Measurements from ENCODE around the gene CDH9.

Gene CDH9

GRCh38 chr5:26986985-26987384 is 51.4 kb downstream of the CDH9 start:
- no peak for DNase-seq
- no peak overlapping the region for H3K9ac ChIP-seq (ENCODE audit: low read depth, low read length)
- H4K20me1 ChIP-seq (ENCODE audit: insufficient read depth, low read length): no peaks in the 10 kb centered on the region
- no peaks in the 10 kb centered on the region for H3K79me2 ChIP-seq (ENCODE audit: insufficient read depth, low read length)
- no peak for ATAC-seq (ENCODE audit: insufficient read depth, low read depth)
- H2AFZ ChIP-seq (ENCODE audit: low read depth, low read length): no peak overlapping the region
- no peaks in the 10 kb centered on the region for H3K27me3 ChIP-seq (ENCODE audit: insufficient read depth, low read length, poor library complexity)
- no peaks in the 10 kb centered on the region for H3K36me3 ChIP-seq (ENCODE audit: insufficient read depth, low read length)
- TF ChIP-seq EZH2 (IDR thresholded peaks at IDR 0.05; ENCODE audit: borderline replicate concordance, low read depth, low read length, severe bottlenecking): no peak
- no peak for TF ChIP-seq CTCF (IDR thresholded peaks at IDR 0.05; ENCODE audit: borderline replicate concordance, extremely low read depth, low read length, poor library complexity, severe bottlenecking)
- no peak overlapping the region for H3K4me2 ChIP-seq (ENCODE audit: insufficient read depth, low read length)
- no peaks in the 10 kb centered on the region for H3K4me1 ChIP-seq (ENCODE audit: insufficient read depth, low read length)
- H3K9me3 ChIP-seq (ENCODE audit: insufficient read depth, low read length, severe bottlenecking): no peaks in the 10 kb centered on the region
- H3K4me3 ChIP-seq (ENCODE audit: low read depth in 1 of 2, low read length in 2 of 2): no peak overlapping the region
- no peak overlapping the region for H3K27ac ChIP-seq (ENCODE audit: low read length)

DNA sequence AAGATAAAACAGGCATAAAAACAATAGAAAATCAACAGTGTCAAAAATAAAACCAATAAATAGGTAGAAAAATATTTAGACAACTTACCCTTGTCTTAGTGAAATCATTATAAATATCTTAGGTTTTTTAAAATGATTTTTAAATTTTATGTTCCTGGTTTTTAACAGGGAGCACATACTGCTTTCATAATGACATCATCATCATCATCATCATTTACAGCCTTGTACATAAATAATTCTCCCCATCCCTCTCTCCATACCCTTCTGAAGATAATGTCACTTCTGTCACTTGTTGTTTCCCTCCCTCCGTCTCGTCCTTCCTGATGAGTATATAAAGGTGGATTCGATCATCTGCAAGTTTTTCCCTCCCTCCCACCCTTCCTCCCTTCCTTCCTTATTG is 56.6 kb downstream of the CDH9 start:
- no peak for DNase-seq
- H3K4me2 ChIP-seq (ENCODE audit: insufficient read depth, low read length): no peak overlapping the region
- no peak for ATAC-seq (ENCODE audit: insufficient read depth, low read depth)
- H3K9me3 ChIP-seq (ENCODE audit: insufficient read depth, low read length, severe bottlenecking): no peaks in the 10 kb centered on the region
- H3K9ac ChIP-seq (ENCODE audit: low read depth, low read length): no peak overlapping the region
- H3K27ac ChIP-seq (ENCODE audit: low read length): no peak overlapping the region
- TF ChIP-seq CTCF (IDR thresholded peaks at IDR 0.05; ENCODE audit: borderline replicate concordance, extremely low read depth, low read length, poor library complexity, severe bottlenecking): no peak
- TF ChIP-seq EZH2 (IDR thresholded peaks at IDR 0.05; ENCODE audit: borderline replicate concordance, low read depth, low read length, severe bottlenecking): no peak
- H3K36me3 ChIP-seq (ENCODE audit: insufficient read depth, low read length): no peaks in the 10 kb centered on the region
- H3K79me2 ChIP-seq (ENCODE audit: insufficient read depth, low read length): no peaks in the 10 kb centered on the region
- no peaks in the 10 kb centered on the region for H3K27me3 ChIP-seq (ENCODE audit: insufficient read depth, low read length, poor library complexity)
- H3K4me3 ChIP-seq (ENCODE audit: low read depth in 1 of 2, low read length in 2 of 2): no peak overlapping the region
- no peak overlapping the region for H2AFZ ChIP-seq (ENCODE audit: low read depth, low read length)
- no peaks in the 10 kb centered on the region for H3K4me1 ChIP-seq (ENCODE audit: insufficient read depth, low read length)
- H4K20me1 ChIP-seq (ENCODE audit: insufficient read depth, low read length): no peaks in the 10 kb centered on the region

- H3K4me1 ChIP-seq (ENCODE audit: insufficient read depth, low read length): no peaks in the 10 kb centered on the region
- no peak for DNase-seq
- H3K27me3 ChIP-seq (ENCODE audit: insufficient read depth, low read length, poor library complexity): no peaks in the 10 kb centered on the region
- TF ChIP-seq EZH2 (IDR thresholded peaks at IDR 0.05; ENCODE audit: borderline replicate concordance, low read depth, low read length, severe bottlenecking): no peak
- no peak for TF ChIP-seq CTCF (IDR thresholded peaks at IDR 0.05; ENCODE audit: borderline replicate concordance, extremely low read depth, low read length, poor library complexity, severe bottlenecking)
- H3K9me3 ChIP-seq (ENCODE audit: insufficient read depth, low read length, severe bottlenecking): peaks cover 5% of the 10 kb centered on the region
- no peaks in the 10 kb centered on the region for H4K20me1 ChIP-seq (ENCODE audit: insufficient read depth, low read length)
- H3K4me3 ChIP-seq (ENCODE audit: low read depth in 1 of 2, low read length in 2 of 2): no peak overlapping the region
- ATAC-seq (ENCODE audit: insufficient read depth, low read depth): no peak
- no peaks in the 10 kb centered on the region for H3K36me3 ChIP-seq (ENCODE audit: insufficient read depth, low read length)
- H3K27ac ChIP-seq (ENCODE audit: low read length): no peak overlapping the region
- H3K79me2 ChIP-seq (ENCODE audit: insufficient read depth, low read length): no peaks in the 10 kb centered on the region
- no peak overlapping the region for H3K4me2 ChIP-seq (ENCODE audit: insufficient read depth, low read length)
- H3K9ac ChIP-seq (ENCODE audit: low read depth, low read length): no peak overlapping the region
- H2AFZ ChIP-seq (ENCODE audit: low read depth, low read length): no peak overlapping the region
These were observed 79.1 kb downstream of the CDH9 start for GRCh38 chr5:26959290-26959689.

DNA sequence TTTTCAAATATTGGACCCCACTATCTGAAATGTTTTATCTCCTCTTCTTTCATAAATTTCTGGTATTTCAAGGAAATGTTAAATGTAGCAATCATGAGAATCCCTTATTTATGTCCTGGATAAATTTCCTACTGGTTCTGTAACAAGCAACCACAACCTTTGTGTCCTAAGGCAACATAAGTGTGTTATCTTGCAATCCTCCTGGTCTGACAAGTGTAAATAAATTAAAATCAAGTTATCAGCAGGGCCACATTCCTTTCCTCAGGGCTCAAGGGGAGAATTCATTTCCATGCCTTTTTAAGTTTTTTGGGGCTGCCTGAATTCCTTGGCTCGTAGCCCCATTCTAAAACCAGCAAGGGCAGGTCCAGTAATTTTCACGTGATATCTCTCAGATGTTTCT is 83.2 kb downstream of the CDH9 start:
- H4K20me1 ChIP-seq (ENCODE audit: insufficient read depth, low read length): no peaks in the 10 kb centered on the region
- DNase-seq (no peak), ATAC-seq (ENCODE audit: insufficient read depth, low read depth) (no peak)
- H3K27ac ChIP-seq (ENCODE audit: low read length): no peak overlapping the region
- H3K4me2 ChIP-seq (ENCODE audit: insufficient read depth, low read length): no peak overlapping the region
- H3K4me3 ChIP-seq (ENCODE audit: low read depth in 1 of 2, low read length in 2 of 2): no peak overlapping the region
- H3K9ac ChIP-seq (ENCODE audit: low read depth, low read length): no peak overlapping the region
- no peak for TF ChIP-seq EZH2 (IDR thresholded peaks at IDR 0.05; ENCODE audit: borderline replicate concordance, low read depth, low read length, severe bottlenecking)
- no peak for TF ChIP-seq CTCF (IDR thresholded peaks at IDR 0.05; ENCODE audit: borderline replicate concordance, extremely low read depth, low read length, poor library complexity, severe bottlenecking)
- H3K4me1 ChIP-seq (ENCODE audit: insufficient read depth, low read length): no peaks in the 10 kb centered on the region
- H2AFZ ChIP-seq (ENCODE audit: low read depth, low read length): no peak overlapping the region
- no peaks in the 10 kb centered on the region for H3K36me3 ChIP-seq (ENCODE audit: insufficient read depth, low read length)
- H3K9me3 ChIP-seq (ENCODE audit: insufficient read depth, low read length, severe bottlenecking): peaks cover 5% of the 10 kb centered on the region
- H3K79me2 ChIP-seq (ENCODE audit: insufficient read depth, low read length): no peaks in the 10 kb centered on the region
- H3K27me3 ChIP-seq (ENCODE audit: insufficient read depth, low read length, poor library complexity): no peaks in the 10 kb centered on the region

Data from DND-41 (cell line).